ENCODE data around the gene REL.
"Not testable (repeated sequence)": the region's sequence is repeated elsewhere in the genome, so short reads cannot be mapped to it uniquely, and the experiment has no call there.

The REL gene

DNA sequence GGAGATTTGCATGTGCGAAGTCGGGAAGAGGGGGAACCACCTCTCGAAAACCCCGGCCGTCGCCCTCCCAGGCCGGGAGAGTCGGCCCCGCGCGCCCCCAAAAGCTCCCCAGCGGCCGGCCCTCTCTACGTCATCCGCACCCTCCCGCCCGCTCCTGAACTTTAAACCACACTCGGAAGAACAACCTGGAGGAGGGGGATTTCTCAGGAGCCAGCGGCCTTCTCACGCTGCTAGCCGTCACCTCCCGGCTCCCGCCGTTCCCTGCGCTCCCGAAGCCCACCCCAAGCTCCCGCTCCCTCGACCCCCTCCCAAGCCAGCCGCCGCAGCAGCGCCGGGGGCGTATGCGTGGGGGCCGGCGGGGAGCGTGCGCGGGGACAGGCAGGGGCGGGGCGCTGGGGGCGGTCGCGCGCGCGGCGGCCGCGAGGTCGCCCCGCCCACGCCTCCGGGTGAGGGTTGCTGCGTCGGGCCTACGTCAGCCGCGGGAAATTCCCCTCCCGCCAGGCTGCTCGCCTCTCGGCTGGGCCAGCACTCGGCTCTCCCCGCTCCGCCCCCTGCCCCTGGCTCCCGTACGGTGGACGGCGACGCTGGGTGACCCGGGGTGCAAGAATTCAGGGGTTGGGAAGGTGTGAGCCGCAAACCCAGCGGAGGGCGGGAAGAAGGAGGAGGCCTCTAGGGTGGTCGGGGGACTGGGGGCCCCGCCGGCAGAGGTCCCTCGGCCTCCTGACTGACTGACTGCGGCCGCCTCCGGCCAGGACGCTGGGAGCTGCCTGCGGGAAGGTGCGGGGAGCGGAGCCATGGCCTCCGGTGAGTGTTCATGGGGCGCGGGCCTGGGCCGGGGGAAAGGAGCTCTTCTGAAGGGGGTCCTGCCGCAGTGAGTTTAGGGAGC lies at the start of gene REL:
Gene REL, plus strand, starts transcription at position 528 of the 886 bp plus-strand sequence. Its CDS starts 267 bp downstream, at position 795.
- DNase-seq (ENCODE audit: low spot score): peak; percentile 94

DNA sequence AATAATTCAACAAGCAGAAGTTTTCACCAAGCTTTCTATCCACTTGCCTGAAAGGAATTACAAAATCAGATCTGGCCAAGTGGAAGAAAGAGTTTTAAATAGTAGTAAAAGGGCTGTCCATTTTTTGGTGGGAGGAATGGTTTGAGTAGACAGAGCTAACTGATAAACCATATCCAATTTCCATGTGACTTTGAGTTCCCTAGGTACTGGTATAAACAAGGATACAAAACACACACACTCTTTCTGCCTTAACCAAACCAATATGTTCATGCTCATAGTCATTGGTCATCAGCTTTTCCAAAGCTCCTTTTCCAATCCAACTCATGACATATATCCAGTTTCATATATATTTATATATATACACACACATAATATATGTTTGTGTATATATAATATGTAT lies 49.5 kb upstream of the REL start:
- no peak for DNase-seq (ENCODE audit: low spot score)

DNA sequence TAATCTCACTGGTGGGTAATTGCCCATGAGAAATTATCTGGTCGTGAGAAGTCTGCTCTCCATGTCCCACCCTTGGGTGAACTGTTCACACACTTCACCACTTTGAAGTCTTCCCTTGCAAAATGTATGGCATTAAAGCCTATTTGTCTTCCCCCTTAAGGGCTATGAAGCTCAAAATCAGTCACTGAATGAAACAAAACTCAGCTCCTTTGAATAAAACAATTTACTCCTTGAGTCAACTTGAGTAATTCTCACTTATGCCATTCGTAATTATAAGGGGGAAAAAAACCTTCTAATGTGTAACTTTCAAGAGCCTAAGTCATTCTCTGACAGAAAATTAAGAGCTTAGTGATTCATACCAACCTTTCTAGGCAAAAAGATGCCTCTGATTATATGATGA lies 48.8 kb upstream of the REL start:
- DNase-seq (ENCODE audit: low spot score): no peak

DNA sequence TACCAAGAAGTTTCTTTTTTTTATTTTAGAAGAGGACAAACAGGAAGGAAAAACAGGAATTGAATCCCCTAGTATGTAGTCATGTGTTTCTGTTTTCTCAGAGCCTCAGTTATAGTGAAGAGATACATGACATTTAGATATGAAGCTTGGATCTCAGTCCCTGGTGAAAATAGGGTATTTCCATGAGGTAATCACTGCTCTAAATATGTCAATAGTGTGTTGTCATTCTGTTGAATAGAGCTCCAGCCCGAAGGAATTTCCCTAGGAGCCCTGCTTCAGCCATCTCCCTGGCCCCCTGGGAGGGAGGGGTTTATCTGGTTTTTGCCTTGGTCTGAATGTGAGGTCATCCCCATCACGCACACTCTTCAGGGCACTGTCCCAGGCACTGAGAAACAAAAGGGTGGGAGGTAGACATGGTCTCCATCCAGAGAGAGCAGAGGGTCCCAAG lies 47.1 kb upstream of the REL start:
- no peak for DNase-seq (ENCODE audit: low spot score)

DNA sequence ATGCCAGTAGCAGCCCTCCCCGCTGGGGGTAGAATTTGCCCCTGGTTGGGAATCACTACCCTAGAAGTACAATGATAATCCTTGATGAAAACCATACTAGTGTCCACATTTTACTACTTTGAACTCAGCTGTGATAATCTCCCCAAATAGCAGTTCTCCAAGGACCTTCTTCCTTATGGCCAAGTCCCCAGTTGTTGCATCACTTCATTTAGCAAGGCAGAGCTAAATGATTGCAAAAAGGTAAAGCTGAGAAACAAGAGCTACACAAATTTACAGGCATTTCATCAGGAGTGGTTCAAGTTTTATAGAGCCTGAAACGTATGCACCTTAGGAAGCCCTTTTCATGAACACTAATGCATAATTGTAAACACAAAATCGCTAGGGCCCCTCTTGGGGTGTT lies 44.9 kb upstream of the REL start:
- no peak for DNase-seq (ENCODE audit: low spot score)

DNA sequence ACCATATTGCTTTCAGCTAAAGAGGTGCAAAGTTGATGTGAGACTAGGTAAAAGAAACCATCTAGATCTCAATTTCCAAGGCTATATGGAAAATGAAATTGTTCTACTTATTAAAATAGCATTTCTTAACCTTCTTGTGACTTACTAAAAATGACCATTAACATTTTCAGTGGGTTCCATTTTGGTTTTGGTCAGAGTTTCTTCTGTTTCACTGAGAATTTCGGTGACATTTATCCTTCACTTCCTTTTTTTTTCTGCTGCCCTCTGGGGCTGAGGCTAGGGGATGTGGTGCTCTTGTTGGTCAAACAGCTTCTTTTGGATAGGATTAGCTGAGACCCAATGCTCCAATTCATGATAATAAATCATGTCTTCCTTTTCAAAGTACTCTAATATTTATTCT lies 44.3 kb upstream of the REL start:
- DNase-seq (ENCODE audit: low spot score): no peak

DNA sequence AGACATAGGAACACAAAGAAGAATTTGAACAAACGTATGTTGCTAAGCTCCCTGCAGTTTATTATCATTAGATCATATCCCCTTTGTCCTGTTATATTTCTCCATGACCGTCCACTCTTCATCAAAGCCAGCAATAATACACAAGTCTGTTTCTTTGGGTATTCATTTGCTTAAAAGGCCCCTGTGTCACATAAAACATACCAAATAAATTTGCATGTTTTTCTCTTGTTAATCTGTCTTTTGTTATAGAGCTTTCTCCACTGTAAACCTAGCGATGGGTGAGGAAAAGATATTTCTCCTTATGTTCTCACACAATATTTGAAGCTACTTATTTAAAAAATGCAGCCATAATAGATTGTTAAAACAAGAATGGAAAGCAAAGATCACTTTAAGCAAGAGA lies 42.9 kb upstream of the REL start:
- DNase-seq (ENCODE audit: low spot score): no peak

DNA sequence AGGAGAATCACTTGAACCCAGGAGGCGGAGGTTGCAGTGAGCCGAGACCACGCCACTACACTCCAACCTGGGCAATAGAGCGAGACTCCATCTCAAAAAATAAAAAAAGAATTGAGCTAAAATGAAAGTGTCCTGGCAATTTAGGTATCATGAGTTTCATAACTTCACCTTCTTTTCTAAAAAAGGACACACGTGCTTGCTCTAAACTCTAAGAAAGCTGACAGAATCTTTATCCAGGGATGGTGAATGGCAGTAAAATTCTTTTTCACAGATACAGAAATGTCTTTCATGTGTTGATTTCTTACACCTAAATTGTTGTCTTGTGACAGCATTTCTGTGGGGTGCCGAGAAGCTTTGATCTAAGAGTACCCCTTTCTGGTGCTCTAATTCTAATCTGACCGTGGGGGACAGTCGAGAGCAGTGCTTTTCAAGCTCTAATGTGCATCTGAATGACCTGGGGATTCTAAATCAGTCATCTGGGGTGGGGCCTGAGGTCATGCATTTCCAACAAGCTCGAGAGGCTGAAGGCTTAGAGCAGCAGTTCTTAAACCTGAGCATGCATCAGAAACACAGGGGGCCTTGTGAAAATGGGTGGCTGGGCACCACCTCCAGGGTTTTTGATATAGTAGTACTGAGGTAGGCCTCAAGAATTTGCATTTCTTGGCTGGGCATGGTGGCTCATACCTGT lies 42.1 kb upstream of the REL start:
- DNase-seq (ENCODE audit: low spot score): no peak

DNA sequence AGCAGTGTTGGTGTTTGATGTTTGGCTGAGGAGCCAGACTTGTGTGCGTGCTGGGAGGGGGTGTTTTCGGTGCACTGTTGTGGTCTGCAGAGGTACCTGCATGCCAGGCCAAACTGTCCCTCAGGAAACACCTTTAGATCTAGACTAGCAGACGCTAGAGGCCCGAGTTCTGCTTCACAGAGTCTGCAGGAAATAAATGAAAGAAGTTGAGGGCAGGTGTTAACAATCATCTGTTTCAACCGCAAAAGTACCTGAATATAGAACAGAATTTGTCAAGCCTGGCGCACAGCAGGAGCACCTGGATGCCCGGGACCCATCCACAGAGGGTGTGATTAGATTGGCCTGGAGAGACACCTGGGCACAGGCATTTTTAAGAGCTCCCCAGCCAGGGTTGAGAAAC lies 40.5 kb upstream of the REL start:
- no peak for DNase-seq (ENCODE audit: low spot score)

DNA sequence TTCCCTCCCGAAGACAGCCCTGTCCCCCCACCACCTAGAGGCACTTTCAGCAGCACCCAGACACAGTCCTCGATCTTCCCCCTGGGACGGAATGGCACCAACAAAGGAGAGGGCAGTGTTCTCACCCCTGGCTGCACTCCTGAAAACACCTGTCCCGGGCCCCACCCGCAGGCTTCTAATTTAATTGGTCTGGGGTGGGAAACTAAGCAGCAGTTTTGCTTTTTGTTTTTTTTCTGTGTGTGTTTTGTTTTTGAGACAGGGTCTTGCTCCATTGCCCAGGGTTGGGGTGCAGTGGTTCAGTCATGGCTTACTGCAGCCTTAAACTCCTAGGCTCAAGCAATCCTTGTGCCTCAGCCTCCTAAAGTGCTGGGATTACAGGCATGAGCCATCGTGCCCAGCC lies 38.4 kb upstream of the REL start:
- DNase-seq (ENCODE audit: low spot score): no peak

DNA sequence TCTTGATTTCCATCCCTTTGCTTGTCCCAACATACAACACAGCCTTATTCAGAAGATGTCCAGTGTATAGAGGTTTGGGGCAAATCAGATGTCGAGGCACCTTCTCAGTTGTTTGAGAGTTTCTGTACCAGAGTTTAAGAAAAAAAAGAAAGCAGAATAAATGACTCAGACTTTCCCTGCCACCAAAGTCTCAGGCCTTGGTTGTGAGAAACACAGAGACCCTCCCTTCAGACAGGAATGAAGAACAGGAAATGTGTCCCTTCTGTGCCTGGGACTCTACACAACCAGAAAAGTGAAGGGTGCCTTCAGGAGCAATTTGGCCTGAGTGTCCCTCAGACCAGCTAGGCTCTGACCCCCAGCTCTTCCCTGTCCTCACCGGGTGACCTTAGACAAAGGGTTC lies 37.3 kb upstream of the REL start:
- DNase-seq (ENCODE audit: low spot score): no peak

DNA sequence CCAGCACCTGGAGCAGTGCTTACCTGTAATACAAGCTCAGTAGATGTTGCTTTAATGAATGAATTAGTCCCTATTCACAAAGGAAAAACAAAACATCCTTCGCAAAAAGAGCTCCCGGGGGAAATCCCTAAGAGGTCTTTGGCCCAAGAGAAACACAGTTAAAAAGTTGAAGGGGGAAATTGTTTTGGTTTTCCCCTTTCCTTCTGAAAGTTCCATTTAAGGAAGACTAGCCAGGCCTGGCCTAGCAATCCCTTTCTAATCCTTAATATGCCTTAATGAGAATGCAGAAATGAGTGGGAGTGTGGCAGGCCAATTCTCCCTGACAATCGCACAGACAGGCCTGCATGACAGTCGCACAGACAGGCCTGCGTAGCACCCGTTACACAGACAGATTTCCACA lies 33.5 kb upstream of the REL start:
- DNase-seq (ENCODE audit: low spot score): no peak

DNA sequence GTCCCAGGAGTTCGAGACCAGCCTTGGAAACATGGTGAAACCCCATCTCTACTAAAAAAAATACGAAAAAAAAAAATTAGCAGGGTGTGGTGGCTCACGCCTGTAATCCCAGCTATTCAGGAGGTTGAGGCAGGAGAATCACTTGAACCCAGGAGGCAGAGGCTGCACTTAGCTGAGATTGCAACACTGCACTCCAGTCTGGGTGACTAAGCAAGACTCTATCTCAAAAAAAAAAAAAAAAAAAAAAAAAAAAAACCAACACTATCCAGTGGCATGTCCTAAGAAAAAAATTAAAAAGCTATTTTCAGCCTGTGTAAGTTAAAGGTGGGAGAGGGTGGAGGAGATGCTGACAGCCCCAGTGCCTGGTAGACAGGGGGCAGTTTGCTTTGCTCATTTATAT lies 32.2 kb upstream of the REL start:
- DNase-seq (ENCODE audit: low spot score): no peak

DNA sequence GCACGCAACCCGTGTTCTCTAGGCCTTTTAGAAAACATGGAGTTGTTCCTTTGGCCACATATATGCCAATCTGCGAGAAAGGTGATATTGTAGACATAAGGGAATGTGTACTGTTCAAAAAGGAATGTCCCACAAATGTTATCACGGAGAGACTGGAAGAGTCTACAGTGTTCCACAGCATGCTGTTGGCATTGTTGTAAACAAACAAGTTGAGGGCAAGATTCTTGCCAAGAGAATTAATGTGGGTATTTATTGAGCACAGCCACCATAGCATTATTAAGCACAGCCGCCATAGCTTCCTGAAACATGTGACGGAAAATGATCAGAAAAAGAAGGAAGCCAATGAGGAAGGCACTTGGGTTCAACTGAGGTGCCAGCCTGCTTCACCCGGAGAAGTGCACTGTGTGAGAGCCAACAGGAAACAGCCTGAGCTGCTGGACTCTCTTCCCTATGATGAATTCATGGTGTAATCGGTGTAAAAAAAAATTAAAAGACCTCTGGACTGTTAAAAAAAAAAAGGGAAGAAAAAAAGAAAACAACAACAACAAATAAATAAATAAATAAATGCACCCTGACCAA lies 29.0 kb upstream of the REL start:
- no peak for DNase-seq (ENCODE audit: low spot score)

DNA sequence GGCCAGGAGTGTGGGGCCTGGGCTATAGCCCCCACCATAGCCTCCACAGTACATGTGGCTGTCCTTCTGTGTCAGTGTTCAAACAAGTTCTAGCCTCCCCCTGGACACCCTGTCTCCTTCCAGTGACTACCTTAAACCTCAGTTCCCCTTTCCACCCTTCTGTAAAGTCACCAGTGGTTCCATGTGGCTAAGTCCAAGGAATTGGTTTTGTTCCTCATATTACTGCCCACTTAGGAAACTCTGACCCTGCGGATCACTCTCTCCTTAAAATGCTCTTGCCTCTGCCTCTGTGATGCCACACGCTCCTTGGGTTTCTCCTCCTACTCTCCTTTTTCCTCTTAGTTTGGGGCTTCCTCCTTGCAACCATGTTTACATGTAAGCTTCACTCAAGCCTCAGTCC lies 27.8 kb upstream of the REL start:
- no peak for DNase-seq (ENCODE audit: low spot score)

DNA sequence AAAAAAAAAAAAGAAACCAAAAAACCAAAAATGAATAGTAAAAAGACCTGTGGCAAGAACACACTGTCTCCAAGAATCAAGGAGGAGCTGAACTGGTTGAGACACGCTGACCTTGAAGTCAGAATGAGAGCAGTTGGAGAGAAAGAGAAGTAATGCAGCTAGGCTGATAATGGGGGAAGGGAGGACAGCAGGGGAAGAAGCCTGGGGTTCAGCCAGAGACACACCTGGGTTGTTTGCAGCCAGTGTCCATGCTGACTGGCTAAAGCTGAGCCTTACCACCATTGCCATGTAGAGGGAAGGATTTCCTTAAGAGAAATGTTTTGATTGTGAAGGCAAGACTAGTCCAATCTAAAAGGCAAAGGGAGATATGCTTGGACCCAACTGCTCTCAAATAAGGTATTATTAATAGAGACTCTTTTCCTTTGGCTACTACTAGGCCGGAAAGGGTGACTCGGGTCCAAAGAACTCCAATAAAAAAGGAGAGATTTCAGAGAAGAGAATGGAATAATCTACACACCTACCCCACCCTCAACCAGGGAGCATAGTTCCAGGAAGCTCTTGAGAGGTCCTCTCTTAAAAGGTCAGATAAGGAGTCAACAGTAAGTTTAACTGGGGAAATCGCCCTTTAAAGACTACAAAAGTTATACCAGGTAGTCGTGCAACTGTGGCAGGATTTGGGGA lies 25.2 kb upstream of the REL start:
- DNase-seq (ENCODE audit: low spot score): no peak

DNA sequence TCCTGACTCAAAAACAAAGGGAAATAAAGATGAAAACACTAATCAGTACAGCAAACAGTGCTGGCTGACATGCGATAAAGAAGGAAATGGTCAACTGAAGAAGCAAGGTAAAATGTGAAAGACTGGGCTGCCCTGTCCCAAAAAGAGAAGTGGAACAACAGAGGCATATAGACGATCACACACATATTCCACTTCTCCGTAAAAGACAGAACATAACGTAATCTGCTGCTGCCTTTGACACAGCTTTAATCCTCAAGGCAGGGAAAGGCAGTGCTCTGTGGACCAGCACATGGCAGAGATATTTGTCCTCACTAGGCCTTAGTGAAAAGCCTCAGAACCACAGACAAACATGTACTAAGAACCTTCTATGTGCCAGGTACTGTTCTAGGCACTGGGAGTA lies 24.3 kb upstream of the REL start:
- no peak for DNase-seq (ENCODE audit: low spot score)

DNA sequence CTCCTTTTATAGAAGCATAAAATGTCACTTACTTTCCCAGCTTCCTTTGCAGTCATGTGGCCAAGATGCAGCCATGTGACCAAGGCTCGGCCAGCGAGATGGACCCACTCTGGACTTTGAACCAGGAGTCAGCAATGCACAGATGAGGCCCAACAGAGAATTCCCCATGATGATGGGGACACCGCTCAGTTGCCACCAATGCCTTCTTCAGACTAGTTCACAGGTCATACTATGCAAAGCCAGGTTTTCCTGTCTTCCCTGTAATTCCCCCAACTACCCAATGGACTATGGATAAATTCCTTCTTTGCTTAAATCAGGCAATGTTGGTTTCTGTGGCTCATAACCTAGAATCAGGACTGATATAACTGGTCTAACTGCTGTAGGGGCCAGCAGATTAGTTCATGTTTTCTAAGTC lies 22.5 kb upstream of the REL start:
- no peak for DNase-seq (ENCODE audit: low spot score)

DNA sequence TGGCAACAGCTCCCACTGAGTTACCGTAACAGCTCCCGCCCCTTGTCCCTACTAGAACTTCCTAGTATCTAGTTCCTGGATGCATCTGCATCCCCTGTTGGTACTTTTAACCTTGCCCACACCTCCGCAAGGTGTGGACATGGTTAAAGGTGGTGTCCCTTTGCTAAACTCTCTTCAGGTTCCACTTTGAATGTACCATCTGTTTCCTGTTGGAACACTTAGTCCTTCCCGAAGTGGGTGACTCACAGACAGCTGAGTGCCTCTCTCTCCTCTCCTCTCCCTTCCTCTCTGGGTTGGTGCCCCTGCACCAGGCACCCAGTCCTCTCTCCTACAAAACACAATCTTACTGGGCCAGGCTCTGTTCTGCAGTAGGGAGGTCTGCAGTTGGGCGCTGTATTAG lies 19.6 kb upstream of the REL start:
- no peak for DNase-seq (ENCODE audit: low spot score)

DNA sequence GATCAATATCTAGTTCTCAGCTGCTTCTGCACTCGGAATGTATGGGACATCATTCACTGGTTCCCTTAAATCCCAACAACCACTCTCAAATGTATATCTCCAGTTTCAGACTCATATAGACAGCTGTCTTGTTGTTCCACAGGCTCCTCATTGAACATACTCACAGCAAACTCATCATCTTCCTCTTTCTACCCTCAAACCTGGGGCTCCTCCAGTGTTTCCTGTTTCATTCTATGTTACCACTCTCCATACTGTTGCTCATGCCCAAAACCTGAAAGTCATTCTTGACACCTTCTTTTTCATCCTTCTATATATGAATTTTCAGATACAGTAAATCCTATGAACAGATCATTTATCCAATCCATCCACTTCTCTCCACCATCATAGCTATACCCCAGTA lies 18.7 kb upstream of the REL start:
- DNase-seq (ENCODE audit: low spot score): no peak

DNA sequence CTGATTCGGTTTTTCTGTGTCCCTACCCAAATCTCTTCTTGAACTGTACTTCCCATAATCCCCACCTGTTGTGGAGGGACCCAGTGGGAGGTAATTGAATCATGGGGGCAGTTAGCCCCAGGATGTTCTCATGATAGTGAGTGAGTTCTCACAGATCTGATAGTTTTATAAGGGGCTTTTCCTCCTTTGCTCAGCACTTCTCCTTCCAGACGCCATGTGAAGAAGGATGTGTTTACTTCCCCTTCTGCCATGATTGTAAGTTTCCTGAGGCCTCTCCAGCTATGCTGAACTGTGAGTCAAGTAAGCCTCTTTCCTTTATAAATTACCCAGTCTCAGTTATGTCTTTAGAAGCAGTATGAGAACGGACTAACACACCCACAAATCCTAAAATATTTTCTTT lies 16.0 kb upstream of the REL start:
- DNase-seq (ENCODE audit: low spot score): not testable (repeated sequence)

DNA sequence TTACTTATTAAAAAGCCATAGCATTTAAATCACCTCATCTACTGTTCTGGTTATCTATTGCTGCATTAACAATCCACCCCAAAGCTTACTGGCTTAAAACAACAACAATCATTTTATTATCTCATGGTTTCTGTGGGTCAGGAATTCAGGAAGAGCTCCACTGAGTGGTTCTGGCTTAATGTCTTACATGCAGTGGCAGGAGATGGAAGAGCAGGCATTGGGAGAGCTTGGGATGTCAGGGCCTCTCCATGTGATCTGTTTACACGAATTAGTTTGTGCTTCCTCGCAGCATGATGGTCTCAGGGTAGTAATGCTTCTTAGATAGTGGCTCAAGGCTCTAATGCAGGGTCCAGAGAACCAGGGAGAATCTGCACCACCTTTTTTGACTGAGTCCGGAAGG lies 14.4 kb upstream of the REL start:
- no peak for DNase-seq (ENCODE audit: low spot score)

DNA sequence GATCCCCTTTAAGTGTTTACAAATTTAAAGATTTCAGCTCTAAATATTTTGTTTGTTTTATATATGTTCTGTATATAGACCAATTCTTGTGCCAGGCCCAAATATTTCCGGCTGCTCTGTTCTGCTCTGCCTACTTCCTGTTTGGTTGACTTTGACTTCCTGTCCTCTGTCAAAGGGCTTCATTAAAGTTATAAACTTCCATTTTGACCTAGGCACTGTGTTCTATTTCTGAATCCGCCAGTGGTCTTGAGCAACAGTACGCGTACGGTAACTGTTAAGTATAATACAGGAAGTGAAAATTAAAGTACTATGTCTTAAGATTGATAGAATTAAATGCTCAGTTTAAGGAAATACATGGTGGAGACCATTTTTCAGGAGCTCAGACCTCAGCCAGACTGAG lies 13.5 kb upstream of the REL start:
- no peak for DNase-seq (ENCODE audit: low spot score)
